HG03521 (cell line): ENCODE measurements around the gene PEX10.
"Not testable (repeated sequence)": the region's sequence is repeated elsewhere in the genome, so short reads cannot be mapped to it uniquely, and the experiment has no call there.

Source experiments
- ATAC-seq: cut with Tn5 transposase; IDR thresholded peaks from one replicate; pipeline ENCODE4 v1.9.1; 2021; ENCODE audit warnings: mild to moderate bottlenecking, moderate library complexity; ENCODE audit not compliant: unreplicated experiment

PEX10 gene

GRCh38 chr1:2412395-2412772 is at the start of gene PEX10:
Gene PEX10, minus strand, starts transcription at chr1:2412564. Its CDS starts 62 bp downstream, at chr1:2412502.
- peak; percentile 86 for ATAC-seq

GRCh38 chr1:2460996-2461751 is 48.8 kb upstream of the PEX10 start:
- no peak for ATAC-seq

GRCh38 chr1:2460203-2460602 is 47.8 kb upstream of the PEX10 start:
- ATAC-seq = no peak

GRCh38 chr1:2459757-2460156 is 47.4 kb upstream of the PEX10 start:
- ATAC-seq = no peak

- not testable (repeated sequence) for ATAC-seq
Measured at GRCh38 chr1:2459102-2459753, 46.9 kb upstream of the PEX10 start.

GRCh38 chr1:2458687-2459086 is 46.3 kb upstream of the PEX10 start:
- no peak for ATAC-seq

GRCh38 chr1:2457444-2457843 is 45.1 kb upstream of the PEX10 start:
- no peak for ATAC-seq

- no peak for ATAC-seq
Measured at GRCh38 chr1:2455757-2456156, 43.4 kb upstream of the PEX10 start.

- no peak for ATAC-seq
Measured at GRCh38 chr1:2454227-2454626, 41.9 kb upstream of the PEX10 start.

GRCh38 chr1:2452932-2453315 is 40.6 kb upstream of the PEX10 start:
- ATAC-seq = no peak

- no peak for ATAC-seq
Measured at GRCh38 chr1:2452201-2452931, 40.0 kb upstream of the PEX10 start.

- ATAC-seq = no peak
Measured at GRCh38 chr1:2451741-2452140, 39.4 kb upstream of the PEX10 start.

- no peak for ATAC-seq
Measured at GRCh38 chr1:2449636-2450454, 37.5 kb upstream of the PEX10 start.

GRCh38 chr1:2448098-2448445 is 35.7 kb upstream of the PEX10 start:
- ATAC-seq = no peak

- ATAC-seq = no peak
Measured at GRCh38 chr1:2447276-2448097, 35.1 kb upstream of the PEX10 start.

- ATAC-seq = no peak
Measured at GRCh38 chr1:2446861-2447260, 34.5 kb upstream of the PEX10 start.

- no peak for ATAC-seq
Measured at GRCh38 chr1:2446394-2446793, 34.0 kb upstream of the PEX10 start.

- ATAC-seq = no peak
Measured at GRCh38 chr1:2445823-2446215, 33.5 kb upstream of the PEX10 start.

- no peak for ATAC-seq
Measured at GRCh38 chr1:2445162-2445822, 32.9 kb upstream of the PEX10 start.

- ATAC-seq = no peak
Measured at GRCh38 chr1:2444138-2444591, 31.8 kb upstream of the PEX10 start.
